ENCODE data around the gene IPO4. TPM values are rescaled to one million over a fixed set of nuclear protein-coding genes. Genes with fewer than 3 reads are reported as not detected.
A peak's percentile ranks its signal among the peaks of the same experiment; 100 is the strongest.

IPO4 gene
- total and polyA plus RNA-seq, 2 donors, result 9.8 to 24.3 TPM

GRCh38 chr14:24146978-24147760, 41.4 kb downstream of the IPO4 start, which contains the start of gene RNF31:
Gene RNF31, plus strand, starts transcription at chr14:24147498. Its CDS starts 201 bp downstream, at chr14:24147699.
- peak within 1 kb of the TSS; percentile 87 for H3K27ac ChIP-seq (ENCODE audit: low read depth)
- peak; percentile 97 for DNase-seq (ENCODE audit: extremely low spot score)
- H3K4me1 ChIP-seq (ENCODE audit: insufficient read depth), result no peaks in the 10 kb centered on the region
- peak within 1 kb of the TSS; percentile 74 for H3K4me3 ChIP-seq (ENCODE audit: low read depth, low read length)
- WGBS, result under 1% methylated on average over 57 of the region's 57 CpGs
- H3K36me3 ChIP-seq (ENCODE audit: insufficient read depth), result peaks cover 4% of the 10 kb centered on the region

GRCh38 chr14:24146453-24146977, 42.1 kb downstream of the IPO4 start, which contains the start of gene PSME2:
Gene PSME2, minus strand, starts transcription at chr14:24146610. Its CDS starts 29 bp downstream, at chr14:24146581.
- H3K4me1 ChIP-seq (ENCODE audit: insufficient read depth), result no peaks in the 10 kb centered on the region
- H3K4me3 ChIP-seq (ENCODE audit: low read depth, low read length), result peak within 1 kb of the TSS; percentile 74
- peaks cover 4% of the 10 kb centered on the region for H3K36me3 ChIP-seq (ENCODE audit: insufficient read depth)
- WGBS, result under 1% methylated on average over 25 of the region's 25 CpGs
- H3K27ac ChIP-seq (ENCODE audit: low read depth), result peak within 1 kb of the TSS; percentile 87
- DNase-seq (ENCODE audit: extremely low spot score), result peak; percentile 89

- Histone ChIP-seq H3K4me3 (ENCODE audit: low read depth, low read length) (peak overlapping the region; percentile 56), H3K27ac (ENCODE audit: low read depth) (peak overlapping the region; percentile 87), H3K36me3 (ENCODE audit: insufficient read depth) (peaks cover 4% of the 10 kb centered on the region), H3K4me1 (ENCODE audit: insufficient read depth) (no peaks in the 10 kb centered on the region)
- 18% methylated on average over 9 of the region's 9 CpGs for WGBS
- no peak for DNase-seq (ENCODE audit: extremely low spot score)
These were observed 42.7 kb downstream of the IPO4 start for GRCh38 chr14:24145690-24146452.

- DNase-seq (ENCODE audit: extremely low spot score), result no peak
- no peaks in the 10 kb centered on the region for H3K4me1 ChIP-seq (ENCODE audit: insufficient read depth)
- H3K4me3 ChIP-seq (ENCODE audit: low read depth, low read length), result no peak overlapping the region
- H3K36me3 ChIP-seq (ENCODE audit: insufficient read depth), result no peaks in the 10 kb centered on the region
- 91% methylated on average over 2 of the region's 2 CpGs for WGBS
- no peak overlapping the region for H3K27ac ChIP-seq (ENCODE audit: low read depth)
These were observed 43.4 kb downstream of the IPO4 start for GRCh38 chr14:24145219-24145618.

GRCh38 chr14:24144451-24144850, 44.2 kb downstream of the IPO4 start:
- 94% methylated on average over 1 of the region's 1 CpG for WGBS
- Histone ChIP-seq H3K27ac (ENCODE audit: low read depth) (no peak overlapping the region), H3K4me1 (ENCODE audit: insufficient read depth) (no peaks in the 10 kb centered on the region), H3K36me3 (ENCODE audit: insufficient read depth) (no peaks in the 10 kb centered on the region), H3K4me3 (ENCODE audit: low read depth, low read length) (no peak overlapping the region)
- no peak for DNase-seq (ENCODE audit: extremely low spot score)

GRCh38 chr14:24143511-24143910, 45.1 kb downstream of the IPO4 start:
- Histone ChIP-seq H3K27ac (ENCODE audit: low read depth) (no peak overlapping the region), H3K36me3 (ENCODE audit: insufficient read depth) (no peaks in the 10 kb centered on the region), H3K4me3 (ENCODE audit: low read depth, low read length) (no peak overlapping the region), H3K4me1 (ENCODE audit: insufficient read depth) (no peaks in the 10 kb centered on the region)
- WGBS, result 94% methylated on average over 2 of the region's 2 CpGs
- no peak for DNase-seq (ENCODE audit: extremely low spot score)

GRCh38 chr14:24141097-24141880, 47.3 kb downstream of the IPO4 start, which contains the start of gene EMC9:
Gene EMC9, minus strand, starts transcription at chr14:24141591. Its CDS starts 287 bp downstream, at chr14:24141304.
- H3K4me1 ChIP-seq (ENCODE audit: insufficient read depth), result no peaks in the 10 kb centered on the region

GRCh38 chr14:24139272-24139934, 49.2 kb downstream of the IPO4 start:
- WGBS, result 93% methylated on average over 9 of the region's 9 CpGs
- Histone ChIP-seq H3K4me3 (ENCODE audit: low read depth, low read length) (no peak overlapping the region), H3K4me1 (ENCODE audit: insufficient read depth) (no peaks in the 10 kb centered on the region), H3K27ac (ENCODE audit: low read depth) (no peak overlapping the region), H3K36me3 (ENCODE audit: insufficient read depth) (peaks cover 1% of the 10 kb centered on the region)
- no peak for DNase-seq (ENCODE audit: extremely low spot score)

More at GRCh38 chr14:24141097-24141880, 47.3 kb downstream of the IPO4 start, which contains the start of gene EMC9:
- peak within 1 kb of the TSS; percentile 54 for H3K4me3 ChIP-seq (ENCODE audit: low read depth, low read length)
- DNase-seq (ENCODE audit: extremely low spot score), result peak; percentile 99
- peaks cover 1% of the 10 kb centered on the region for H3K36me3 ChIP-seq (ENCODE audit: insufficient read depth)
- WGBS, result under 1% methylated on average over 65 of the region's 65 CpGs
- peak within 1 kb of the TSS; percentile 77 for H3K27ac ChIP-seq (ENCODE audit: low read depth)

- Histone ChIP-seq H3K4me3 (ENCODE audit: low read depth, low read length) (no peak overlapping the region), H3K4me1 (ENCODE audit: insufficient read depth) (no peaks in the 10 kb centered on the region), H3K27ac (ENCODE audit: low read depth) (no peak overlapping the region), H3K36me3 (ENCODE audit: insufficient read depth) (peaks cover 1% of the 10 kb centered on the region)
- 83% methylated on average over 13 of the region's 13 CpGs for WGBS
- DNase-seq (ENCODE audit: extremely low spot score), result no peak
These were observed 50.0 kb downstream of the IPO4 start for GRCh38 chr14:24138396-24139271.

GRCh38 chr14:24137529-24138395, 50.9 kb downstream of the IPO4 start:
- Histone ChIP-seq H3K4me1 (ENCODE audit: insufficient read depth) (no peaks in the 10 kb centered on the region), H3K27ac (ENCODE audit: low read depth) (no peak overlapping the region), H3K4me3 (ENCODE audit: low read depth, low read length) (no peak overlapping the region), H3K36me3 (ENCODE audit: insufficient read depth) (peaks cover 1% of the 10 kb centered on the region)
- WGBS, result 86% methylated on average over 8 of the region's 8 CpGs
- DNase-seq (ENCODE audit: extremely low spot score), result no peak
